Measurements from ENCODE around the gene SLC6A12. TPM values are rescaled to one million over a fixed set of nuclear protein-coding genes. Genes with fewer than 3 reads are reported as not detected.

SLC6A12 gene
- total RNA-seq, 1 experiment from 2014 or later: 0.79 TPM

DNA sequence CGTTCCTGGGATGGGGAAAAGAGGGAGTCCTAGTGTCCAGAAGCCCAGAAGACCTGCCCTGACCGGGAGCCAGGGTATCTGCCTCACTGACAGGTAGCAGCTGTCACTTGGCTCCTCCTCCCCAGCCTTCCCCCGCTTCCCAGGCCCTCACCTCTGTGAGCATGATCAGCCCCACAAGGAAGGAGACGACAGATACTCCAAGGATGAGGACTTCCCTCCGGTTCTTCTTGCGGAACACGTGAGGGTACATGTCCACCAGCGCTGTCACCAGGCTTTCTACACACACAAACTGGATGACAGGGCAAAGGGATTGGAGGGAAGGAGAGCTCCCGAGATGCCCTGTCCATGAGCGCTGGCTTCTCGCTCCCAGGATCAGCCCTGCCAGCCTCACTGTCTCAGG is 9.9 kb upstream of the SLC6A12 start:
- ATAC-seq (no peak), DNase-seq (ENCODE audit: low spot score) (no peak)
- H3K4me3 Mint-ChIP-seq: no peak overlapping the region
- H3K27ac Mint-ChIP-seq: no peak overlapping the region
- peaks cover under 1% of the 10 kb centered on the region; the same call in 1 of the 2 replicates for H3K27me3 Mint-ChIP-seq (ENCODE audit: low read depth)
- ChIA-PET POLR2A (no interaction called here), CTCF (no interaction called here)
- H3K9me3 Mint-ChIP-seq: no peaks in the 10 kb centered on the region
- no peaks in the 10 kb centered on the region for H3K36me3 Mint-ChIP-seq
- peaks cover 9% of the 10 kb centered on the region for H3K4me1 Mint-ChIP-seq
- no peak for TF ChIP-seq JUN (CRISPR knock-in tag; IDR thresholded peaks at IDR 0.05)
- no peak for TF ChIP-seq NR2C2 (CRISPR knock-in tag; IDR thresholded peaks at IDR 0.05)
- TF ChIP-seq ATF1 (CRISPR knock-in tag; IDR thresholded peaks at IDR 0.05): no peak
- no peak for TF ChIP-seq PRRX2 (CRISPR knock-in tag; IDR thresholded peaks at IDR 0.05)
- TF ChIP-seq TEAD4 (CRISPR knock-in tag; IDR thresholded peaks at IDR 0.05): no peak
- TF ChIP-seq ZNF281 (CRISPR knock-in tag; IDR thresholded peaks at IDR 0.05): no peak
- TF ChIP-seq, protein P1, sequence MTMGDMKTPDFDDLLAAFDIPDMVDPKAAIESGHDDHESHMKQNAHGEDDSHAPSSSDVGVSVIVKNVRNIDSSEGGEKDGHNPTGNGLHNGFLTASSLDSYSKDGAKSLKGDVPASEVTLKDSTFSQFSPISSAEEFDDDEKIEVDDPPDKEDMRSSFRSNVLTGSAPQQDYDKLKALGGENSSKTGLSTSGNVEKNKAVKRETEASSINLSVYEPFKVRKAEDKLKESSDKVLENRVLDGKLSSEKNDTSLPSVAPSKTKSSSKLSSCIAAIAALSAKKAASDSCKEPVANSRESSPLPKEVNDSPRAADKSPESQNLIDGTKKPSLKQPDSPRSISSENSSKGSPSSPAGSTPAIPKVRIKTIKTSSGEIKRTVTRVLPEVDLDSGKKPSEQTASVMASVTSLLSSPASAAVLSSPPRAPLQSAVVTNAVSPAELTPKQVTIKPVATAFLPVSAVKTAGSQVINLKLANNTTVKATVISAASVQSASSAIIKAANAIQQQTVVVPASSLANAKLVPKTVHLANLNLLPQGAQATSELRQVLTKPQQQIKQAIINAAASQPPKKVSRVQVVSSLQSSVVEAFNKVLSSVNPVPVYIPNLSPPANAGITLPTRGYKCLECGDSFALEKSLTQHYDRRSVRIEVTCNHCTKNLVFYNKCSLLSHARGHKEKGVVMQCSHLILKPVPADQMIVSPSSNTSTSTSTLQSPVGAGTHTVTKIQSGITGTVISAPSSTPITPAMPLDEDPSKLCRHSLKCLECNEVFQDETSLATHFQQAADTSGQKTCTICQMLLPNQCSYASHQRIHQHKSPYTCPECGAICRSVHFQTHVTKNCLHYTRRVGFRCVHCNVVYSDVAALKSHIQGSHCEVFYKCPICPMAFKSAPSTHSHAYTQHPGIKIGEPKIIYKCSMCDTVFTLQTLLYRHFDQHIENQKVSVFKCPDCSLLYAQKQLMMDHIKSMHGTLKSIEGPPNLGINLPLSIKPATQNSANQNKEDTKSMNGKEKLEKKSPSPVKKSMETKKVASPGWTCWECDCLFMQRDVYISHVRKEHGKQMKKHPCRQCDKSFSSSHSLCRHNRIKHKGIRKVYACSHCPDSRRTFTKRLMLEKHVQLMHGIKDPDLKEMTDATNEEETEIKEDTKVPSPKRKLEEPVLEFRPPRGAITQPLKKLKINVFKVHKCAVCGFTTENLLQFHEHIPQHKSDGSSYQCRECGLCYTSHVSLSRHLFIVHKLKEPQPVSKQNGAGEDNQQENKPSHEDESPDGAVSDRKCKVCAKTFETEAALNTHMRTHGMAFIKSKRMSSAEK (CRISPR knock-in tag; IDR thresholded peaks at IDR 0.05; ENCODE audit: borderline replicate concordance): no peak
- no peak for TF ChIP-seq EMX1 (CRISPR knock-in tag; IDR thresholded peaks at IDR 0.05)
- no peak for TF ChIP-seq AR (CRISPR knock-in tag; IDR thresholded peaks at IDR 0.05)
- TF ChIP-seq, protein P2, sequence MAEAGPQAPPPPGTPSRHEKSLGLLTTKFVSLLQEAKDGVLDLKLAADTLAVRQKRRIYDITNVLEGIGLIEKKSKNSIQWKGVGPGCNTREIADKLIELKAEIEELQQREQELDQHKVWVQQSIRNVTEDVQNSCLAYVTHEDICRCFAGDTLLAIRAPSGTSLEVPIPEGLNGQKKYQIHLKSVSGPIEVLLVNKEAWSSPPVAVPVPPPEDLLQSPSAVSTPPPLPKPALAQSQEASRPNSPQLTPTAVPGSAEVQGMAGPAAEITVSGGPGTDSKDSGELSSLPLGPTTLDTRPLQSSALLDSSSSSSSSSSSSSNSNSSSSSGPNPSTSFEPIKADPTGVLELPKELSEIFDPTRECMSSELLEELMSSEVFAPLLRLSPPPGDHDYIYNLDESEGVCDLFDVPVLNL (CRISPR knock-in tag; IDR thresholded peaks at IDR 0.05; ENCODE audit: borderline replicate concordance, low read depth): no peak
- TF ChIP-seq TCF7 (CRISPR knock-in tag; IDR thresholded peaks at IDR 0.05; ENCODE audit: low read depth): no peak

GRCh38 chr12:221736-222135 is 7.8 kb upstream of the SLC6A12 start:
- peaks cover 9% of the 10 kb centered on the region for H3K4me1 Mint-ChIP-seq
- no peaks in the 10 kb centered on the region for H3K36me3 Mint-ChIP-seq
- ChIA-PET CTCF (interaction anchor here (1.3 to 3.7 kb wide), 4 partner anchors 9 to 116 kb away, joined by 3 to 52 read pairs (median 41); no protein-coding TSS in a partner anchor), POLR2A (no interaction called here)
- no peaks in the 10 kb centered on the region for H3K9me3 Mint-ChIP-seq
- TF ChIP-seq ZNF317 (CRISPR knock-in tag; IDR thresholded peaks at IDR 0.05; ENCODE audit: borderline replicate concordance, low read depth) (no peak), ZNF219 (CRISPR knock-in tag; IDR thresholded peaks at IDR 0.05; ENCODE audit: borderline replicate concordance) (no peak), FOXP1 (CRISPR knock-in tag; IDR thresholded peaks at IDR 0.05; ENCODE audit: borderline replicate concordance) (no peak), NR1H2 (CRISPR knock-in tag; IDR thresholded peaks at IDR 0.05) (no peak), TP53 (CRISPR knock-in tag; IDR thresholded peaks at IDR 0.05) (no peak), PREB (CRISPR knock-in tag; IDR thresholded peaks at IDR 0.05; ENCODE audit: borderline replicate concordance) (no peak), ZNF423 (CRISPR knock-in tag; IDR thresholded peaks at IDR 0.05) (no peak)
- TF ChIP-seq, protein P3, sequence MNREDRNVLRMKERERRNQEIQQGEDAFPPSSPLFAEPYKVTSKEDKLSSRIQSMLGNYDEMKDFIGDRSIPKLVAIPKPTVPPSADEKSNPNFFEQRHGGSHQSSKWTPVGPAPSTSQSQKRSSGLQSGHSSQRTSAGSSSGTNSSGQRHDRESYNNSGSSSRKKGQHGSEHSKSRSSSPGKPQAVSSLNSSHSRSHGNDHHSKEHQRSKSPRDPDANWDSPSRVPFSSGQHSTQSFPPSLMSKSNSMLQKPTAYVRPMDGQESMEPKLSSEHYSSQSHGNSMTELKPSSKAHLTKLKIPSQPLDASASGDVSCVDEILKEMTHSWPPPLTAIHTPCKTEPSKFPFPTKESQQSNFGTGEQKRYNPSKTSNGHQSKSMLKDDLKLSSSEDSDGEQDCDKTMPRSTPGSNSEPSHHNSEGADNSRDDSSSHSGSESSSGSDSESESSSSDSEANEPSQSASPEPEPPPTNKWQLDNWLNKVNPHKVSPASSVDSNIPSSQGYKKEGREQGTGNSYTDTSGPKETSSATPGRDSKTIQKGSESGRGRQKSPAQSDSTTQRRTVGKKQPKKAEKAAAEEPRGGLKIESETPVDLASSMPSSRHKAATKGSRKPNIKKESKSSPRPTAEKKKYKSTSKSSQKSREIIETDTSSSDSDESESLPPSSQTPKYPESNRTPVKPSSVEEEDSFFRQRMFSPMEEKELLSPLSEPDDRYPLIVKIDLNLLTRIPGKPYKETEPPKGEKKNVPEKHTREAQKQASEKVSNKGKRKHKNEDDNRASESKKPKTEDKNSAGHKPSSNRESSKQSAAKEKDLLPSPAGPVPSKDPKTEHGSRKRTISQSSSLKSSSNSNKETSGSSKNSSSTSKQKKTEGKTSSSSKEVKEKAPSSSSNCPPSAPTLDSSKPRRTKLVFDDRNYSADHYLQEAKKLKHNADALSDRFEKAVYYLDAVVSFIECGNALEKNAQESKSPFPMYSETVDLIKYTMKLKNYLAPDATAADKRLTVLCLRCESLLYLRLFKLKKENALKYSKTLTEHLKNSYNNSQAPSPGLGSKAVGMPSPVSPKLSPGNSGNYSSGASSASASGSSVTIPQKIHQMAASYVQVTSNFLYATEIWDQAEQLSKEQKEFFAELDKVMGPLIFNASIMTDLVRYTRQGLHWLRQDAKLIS (CRISPR knock-in tag; IDR thresholded peaks at IDR 0.05; ENCODE audit: borderline replicate concordance): no peak
- no peak overlapping the region for H3K27ac Mint-ChIP-seq
- H3K4me3 Mint-ChIP-seq: no peak overlapping the region
- H3K27me3 Mint-ChIP-seq (ENCODE audit: low read depth): peaks cover under 1% of the 10 kb centered on the region; the same call in 1 of the 2 replicates
- DNase-seq (ENCODE audit: low spot score) (no peak), ATAC-seq (no peak)
